K562 (cell line): ENCODE results near the gene USP5. TPM values are rescaled to one million over a fixed set of nuclear protein-coding genes. Genes with fewer than 3 reads are reported as not detected.

Experiments used
- CREB3L1 ChIP-seq: fragments of 450-650 bp; IDR thresholded peaks from 2 replicates; pipeline ENCODE4 v1.6.1; 2014; ENCODE audit warnings: low read depth, mild to moderate bottlenecking, moderate library complexity, borderline replicate concordance
- KLF1 ChIP-seq: fragments of 450-650 bp; IDR thresholded peaks from 2 replicates; pipeline ENCODE4 v1.6.1; 2016; ENCODE audit warnings: missing genetic modification characterization, missing compliant biosample characterization
- MAZ ChIP-seq, 2 experiments: fragments of 450-650 bp in 1 of 2; sonication (generic) in 1 of 2; formaldehyde crosslinking; IDR thresholded peaks in 1 of 2; conservative IDR thresholded peaks in 1 of 2; 2 replicates each; pipeline versions ENCODE4 v1.4.0 to v1.5.0; 2020; ENCODE audit warnings: mild to moderate bottlenecking in 1 of 2, missing genetic modification reagents in 1 of 2
- MLLT1 ChIP-seq, 2 experiments: fragments of 450-650 bp; IDR thresholded peaks; 2 replicates each; pipeline ENCODE4 v1.6.1; 2016
- POU5F1 ChIP-seq: fragments of 150-350 bp; IDR thresholded peaks from 2 replicates; pipeline ENCODE4 v1.6.1; 2014; ENCODE audit warnings: borderline replicate concordance, low read length, low read depth, mild to moderate bottlenecking; ENCODE audit not compliant: partially characterized antibody
- SAP30 ChIP-seq: fragments of 200-600 bp; sonication (generic); IDR thresholded peaks from 2 replicates; pipeline ENCODE4 v1.6.1; 2012; ENCODE audit warnings: borderline replicate concordance, low read depth, mild to moderate bottlenecking, moderate library complexity, low read length, control low read depth, inconsistent platforms; ENCODE audit not compliant: insufficient read depth, poor library complexity, severe bottlenecking
- SRSF9 ChIP-seq: fragments of 200-400 bp; formaldehyde crosslinking; IDR thresholded peaks from 2 replicates; pipeline ENCODE4 v1.6.1; 2017; ENCODE audit warnings: low read depth, low read length, borderline replicate concordance
- YY1 ChIP-seq, 3 experiments: IDR thresholded peaks; 2 replicates each; pipeline ENCODE4 v1.6.1; 2011; ENCODE audit warnings: low read length in 2 of 3, mild to moderate bottlenecking in 2 of 3, moderate library complexity in 2 of 3, borderline replicate concordance in 1 of 3, control low read depth in 1 of 3, low read depth in 1 of 3; ENCODE audit not compliant: insufficient read depth in 3 of 3, insufficient replicate concordance in 2 of 3, control insufficient read depth in 1 of 3, insufficient read length in 1 of 3; ENCODE audit errors: extremely low read depth in 1 of 3
- ZNF347 ChIP-seq: fragments of 450-650 bp; formaldehyde crosslinking; IDR thresholded peaks from 2 replicates; pipeline ENCODE4 v1.4.0; 2020; ENCODE audit warnings: low read depth, mild to moderate bottlenecking, moderate library complexity
- ZNF668 ChIP-seq: fragments of 250-450 bp; sonication (Bioruptor Pico); IDR thresholded peaks from 2 replicates; pipeline ENCODE4 v1.8.0; 2022; ENCODE audit warnings: mild to moderate bottlenecking, inconsistent platforms
- ZZZ3 ChIP-seq: fragments of 450-650 bp; IDR thresholded peaks from 2 replicates; pipeline ENCODE4 v1.6.1; 2016; ENCODE audit warnings: antibody characterized with exemption, mild to moderate bottlenecking, moderate library complexity
- polyA plus RNA-seq, 8 experiments: library from polyadenylated mRNA; depleted of rRNA in 4 of 8; stranded (reverse) in 5 of 8; unstranded in 3 of 8; fragments of >200 nt; fragmentation: Nextera tagmentation in 2 of 8; fragmentation: Illumina TruSeq in 1 of 8; extraction: Ambion mirVana in 2 of 8; extraction: Trizol in 1 of 8; gene quantifications; 2 replicates each; pipeline versions ENCODE4 v1.2.1 to v1.2.3, GENCODE V29; 2011 to 2014; ENCODE audit warnings: inconsistent platforms in 1 of 8, missing spikeins in 1 of 8
- total RNA-seq, 7 experiments: library from RNA; depleted of rRNA in 6 of 7; stranded (reverse); fragments of >200 nt in 6 of 7; fragmentation: Illumina TruSeq in 2 of 7; extraction: Trizol in 2 of 7; gene quantifications; 2 replicates each; pipeline versions ENCODE4 v1.2.1 to v1.2.3, GENCODE V29; 2011 to 2021; ENCODE audit warnings: low replicate concordance in 1 of 7
- TF ChIP-seq, protein P1 (sequence below): fragments of 450-650 bp; formaldehyde crosslinking; IDR thresholded peaks from 2 replicates; pipeline ENCODE4 v1.4.0; 2020; ENCODE audit warnings: mild to moderate bottlenecking, moderate library complexity
- TF ChIP-seq, protein P2 (sequence below): sonication (generic); formaldehyde crosslinking; IDR thresholded peaks from 2 replicates; pipeline ENCODE4 v1.8.0; 2022; ENCODE audit warnings: missing genetic modification reagents, mild to moderate bottlenecking, moderate library complexity, borderline replicate concordance
- TF ChIP-seq, protein P3 (sequence below): fragments of 250-450 bp; sonication (Bioruptor Pico); IDR thresholded peaks from 2 replicates; pipeline ENCODE4 v1.5.0; 2022; ENCODE audit warnings: mild to moderate bottlenecking
- TF ChIP-seq, protein P4 (sequence below): IDR thresholded peaks from 2 replicates; pipeline ENCODE4 v1.6.1; 2016; ENCODE audit warnings: missing genetic modification characterization, missing compliant biosample characterization

USP5 gene
- total and polyA plus RNA-seq, 9 of the 15 experiments (the other 6 are each of a cell fraction or from before 2014, with no cell fraction given): 1.4 to 107 (median 48.6) TPM

DNA sequence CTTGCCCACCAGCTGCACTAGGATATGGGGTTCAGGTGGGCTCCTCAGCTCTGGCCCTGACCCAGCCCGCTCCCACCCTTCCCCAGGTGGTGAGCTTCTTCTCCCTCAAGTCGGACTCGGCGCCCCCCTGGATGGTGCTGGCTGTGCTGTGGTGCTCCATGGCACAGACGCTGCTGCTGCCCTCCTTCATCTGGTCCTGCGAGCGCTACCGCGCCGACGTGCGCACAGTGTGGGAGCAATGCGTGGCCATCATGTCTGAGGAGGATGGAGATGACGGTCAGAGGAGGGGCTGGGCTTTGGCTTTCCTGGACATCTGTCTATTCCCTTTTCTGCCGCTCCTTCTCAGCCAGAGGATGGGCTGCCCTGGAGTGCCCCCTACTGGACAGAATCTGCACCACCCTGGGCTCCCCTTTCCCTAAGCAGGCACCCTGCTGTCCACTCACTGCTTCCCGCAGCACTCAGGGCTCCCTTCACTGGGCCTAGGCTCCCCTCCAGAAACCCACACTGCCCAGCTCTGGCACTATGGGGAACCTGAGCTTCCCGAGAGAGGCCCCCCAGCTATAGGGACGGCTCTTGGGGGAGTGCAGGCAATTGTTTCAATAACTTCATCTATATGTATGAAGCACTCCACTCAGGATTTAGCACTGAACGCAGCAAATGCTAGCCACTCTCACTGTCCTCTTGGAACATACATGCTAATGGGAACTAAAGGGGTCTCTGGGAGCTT lies 26.4 kb upstream of the USP5 start (continued):
- TF ChIP-seq, protein P1, sequence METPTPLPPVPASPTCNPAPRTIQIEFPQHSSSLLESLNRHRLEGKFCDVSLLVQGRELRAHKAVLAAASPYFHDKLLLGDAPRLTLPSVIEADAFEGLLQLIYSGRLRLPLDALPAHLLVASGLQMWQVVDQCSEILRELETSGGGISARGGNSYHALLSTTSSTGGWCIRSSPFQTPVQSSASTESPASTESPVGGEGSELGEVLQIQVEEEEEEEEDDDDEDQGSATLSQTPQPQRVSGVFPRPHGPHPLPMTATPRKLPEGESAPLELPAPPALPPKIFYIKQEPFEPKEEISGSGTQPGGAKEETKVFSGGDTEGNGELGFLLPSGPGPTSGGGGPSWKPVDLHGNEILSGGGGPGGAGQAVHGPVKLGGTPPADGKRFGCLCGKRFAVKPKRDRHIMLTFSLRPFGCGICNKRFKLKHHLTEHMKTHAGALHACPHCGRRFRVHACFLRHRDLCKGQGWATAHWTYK (CRISPR knock-in tag): no peak
- TF ChIP-seq, protein P2, sequence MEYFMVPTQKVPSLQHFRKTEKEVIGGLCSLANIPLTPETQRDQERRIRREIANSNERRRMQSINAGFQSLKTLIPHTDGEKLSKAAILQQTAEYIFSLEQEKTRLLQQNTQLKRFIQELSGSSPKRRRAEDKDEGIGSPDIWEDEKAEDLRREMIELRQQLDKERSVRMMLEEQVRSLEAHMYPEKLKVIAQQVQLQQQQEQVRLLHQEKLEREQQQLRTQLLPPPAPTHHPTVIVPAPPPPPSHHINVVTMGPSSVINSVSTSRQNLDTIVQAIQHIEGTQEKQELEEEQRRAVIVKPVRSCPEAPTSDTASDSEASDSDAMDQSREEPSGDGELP (CRISPR knock-in tag): peak; percentile 51; the same call in 1 of the 2 replicates
- TF ChIP-seq CREB3L1 (no peak), KLF1 (tag) (no peak), ZNF668 (no peak), POU5F1 (no peak), MLLT1 (IDR thresholded peaks at IDR 0.05) (no peak), YY1 (IDR thresholded peaks at IDR 0.05; ENCODE audit: borderline replicate concordance in 1 of 3, control insufficient read depth in 1 of 3, extremely low read depth in 1 of 3, insufficient read depth in 3 of 3, insufficient read length in 1 of 3, insufficient replicate concordance in 2 of 3, low read depth in 1 of 3, low read length in 2 of 3) (no peak), ZNF347 (CRISPR knock-in tag) (no peak), SAP30 (no peak), MAZ (CRISPR knock-in tag; conservative IDR thresholded peaks at IDR 0.05 in 1 of 2, IDR thresholded peaks at IDR 0.05 in 1 of 2) (peak; percentile 28 to 35; a peak in 1 of 4 replicates), ZZZ3 (no peak), SRSF9 (no peak)
- TF ChIP-seq, protein P3, sequence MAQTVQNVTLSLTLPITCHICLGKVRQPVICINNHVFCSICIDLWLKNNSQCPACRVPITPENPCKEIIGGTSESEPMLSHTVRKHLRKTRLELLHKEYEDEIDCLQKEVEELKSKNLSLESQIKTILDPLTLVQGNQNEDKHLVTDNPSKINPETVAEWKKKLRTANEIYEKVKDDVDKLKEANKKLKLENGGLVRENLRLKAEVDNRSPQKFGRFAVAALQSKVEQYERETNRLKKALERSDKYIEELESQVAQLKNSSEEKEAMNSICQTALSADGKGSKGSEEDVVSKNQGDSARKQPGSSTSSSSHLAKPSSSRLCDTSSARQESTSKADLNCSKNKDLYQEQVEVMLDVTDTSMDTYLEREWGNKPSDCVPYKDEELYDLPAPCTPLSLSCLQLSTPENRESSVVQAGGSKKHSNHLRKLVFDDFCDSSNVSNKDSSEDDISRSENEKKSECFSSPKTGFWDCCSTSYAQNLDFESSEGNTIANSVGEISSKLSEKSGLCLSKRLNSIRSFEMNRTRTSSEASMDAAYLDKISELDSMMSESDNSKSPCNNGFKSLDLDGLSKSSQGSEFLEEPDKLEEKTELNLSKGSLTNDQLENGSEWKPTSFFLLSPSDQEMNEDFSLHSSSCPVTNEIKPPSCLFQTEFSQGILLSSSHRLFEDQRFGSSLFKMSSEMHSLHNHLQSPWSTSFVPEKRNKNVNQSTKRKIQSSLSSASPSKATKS (CRISPR knock-in tag): no peak
- TF ChIP-seq, protein P4, sequence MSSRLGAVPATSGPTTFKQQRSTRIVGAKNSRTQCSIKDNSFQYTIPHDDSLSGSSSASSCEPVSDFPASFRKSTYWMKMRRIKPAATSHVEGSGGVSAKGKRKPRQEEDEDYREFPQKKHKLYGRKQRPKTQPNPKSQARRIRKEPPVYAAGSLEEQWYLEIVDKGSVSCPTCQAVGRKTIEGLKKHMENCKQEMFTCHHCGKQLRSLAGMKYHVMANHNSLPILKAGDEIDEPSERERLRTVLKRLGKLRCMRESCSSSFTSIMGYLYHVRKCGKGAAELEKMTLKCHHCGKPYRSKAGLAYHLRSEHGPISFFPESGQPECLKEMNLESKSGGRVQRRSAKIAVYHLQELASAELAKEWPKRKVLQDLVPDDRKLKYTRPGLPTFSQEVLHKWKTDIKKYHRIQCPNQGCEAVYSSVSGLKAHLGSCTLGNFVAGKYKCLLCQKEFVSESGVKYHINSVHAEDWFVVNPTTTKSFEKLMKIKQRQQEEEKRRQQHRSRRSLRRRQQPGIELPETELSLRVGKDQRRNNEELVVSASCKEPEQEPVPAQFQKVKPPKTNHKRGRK (tag): no peak
